Measurements from ENCODE around the gene CDC42BPB.
"Not testable (repeated sequence)": the region's sequence is repeated elsewhere in the genome, so short reads cannot be mapped to it uniquely, and the experiment has no call there.

CDC42BPB gene

GRCh38 chr14:103073367-103073875 lies 16.1 kb upstream of the CDC42BPB start:
- no peak for DNase-seq (ENCODE audit: low spot score)

- no peak for DNase-seq (ENCODE audit: low spot score)
Observed at GRCh38 chr14:103072595-103073366, 15.4 kb upstream of the CDC42BPB start.

DNA sequence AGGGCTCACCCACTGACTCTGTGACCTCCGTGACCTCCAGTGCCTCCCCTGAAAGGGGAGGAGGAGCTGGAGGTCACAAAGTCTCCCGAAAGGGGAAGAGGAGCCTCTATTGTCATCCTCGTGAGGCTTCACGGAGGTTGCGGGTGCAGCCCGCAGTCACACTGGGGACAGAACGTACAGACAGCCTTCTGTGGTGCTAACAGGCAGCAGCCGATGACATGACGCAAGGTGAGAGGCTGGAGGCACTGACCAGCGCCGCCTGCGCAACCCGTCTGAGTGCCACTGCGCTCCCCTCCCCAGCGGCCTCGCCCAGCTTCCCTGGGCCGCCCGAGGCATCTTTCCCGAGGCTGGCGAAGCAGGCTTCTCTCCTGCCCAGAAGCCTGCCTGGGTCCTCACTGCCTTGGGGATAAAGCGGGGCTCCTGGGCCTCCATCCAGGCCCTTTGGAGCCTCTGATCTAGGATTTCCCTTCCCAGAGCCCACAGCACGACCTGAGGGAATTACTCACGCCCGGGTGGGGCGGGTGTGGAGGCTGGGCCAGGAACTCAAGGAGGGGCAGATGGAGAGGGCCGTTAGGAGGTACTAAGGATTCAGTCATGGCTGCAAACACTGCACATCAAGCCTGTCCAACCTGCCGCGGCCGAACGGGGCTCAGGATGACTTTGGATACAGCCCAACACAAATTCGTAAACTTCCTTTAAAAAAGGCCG lies 14.3 kb upstream of the CDC42BPB start:
- no peak for DNase-seq (ENCODE audit: low spot score)

DNA sequence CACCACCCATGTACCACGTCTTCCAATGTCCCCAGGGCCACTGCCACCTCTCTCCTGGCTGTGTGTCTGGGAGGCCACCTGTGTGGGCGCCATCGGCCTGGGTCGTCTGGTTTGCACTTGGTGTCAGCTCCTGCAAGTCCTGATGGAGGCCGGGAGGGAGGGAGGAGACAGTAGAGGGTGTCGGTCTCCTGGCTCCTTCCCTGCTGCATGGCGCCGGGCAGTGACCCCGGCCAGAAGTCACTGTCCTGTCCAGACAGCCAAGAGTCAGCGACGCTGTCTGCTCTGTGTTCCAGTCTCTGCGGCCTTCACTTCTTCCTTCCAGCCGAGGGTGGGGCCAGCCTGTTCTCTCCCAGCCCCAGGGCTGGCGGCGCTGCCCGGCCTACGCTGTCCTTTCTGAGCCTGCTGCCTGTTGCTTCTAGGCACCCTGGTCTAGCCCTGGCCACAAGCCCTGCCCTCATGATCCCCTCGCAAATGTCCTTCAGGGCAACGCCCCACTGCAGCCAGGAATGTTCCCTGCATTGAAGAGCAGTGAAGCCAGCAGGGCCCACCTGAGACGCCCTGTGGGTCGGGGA lies 13.7 kb upstream of the CDC42BPB start:
- DNase-seq (ENCODE audit: low spot score): no peak

DNA sequence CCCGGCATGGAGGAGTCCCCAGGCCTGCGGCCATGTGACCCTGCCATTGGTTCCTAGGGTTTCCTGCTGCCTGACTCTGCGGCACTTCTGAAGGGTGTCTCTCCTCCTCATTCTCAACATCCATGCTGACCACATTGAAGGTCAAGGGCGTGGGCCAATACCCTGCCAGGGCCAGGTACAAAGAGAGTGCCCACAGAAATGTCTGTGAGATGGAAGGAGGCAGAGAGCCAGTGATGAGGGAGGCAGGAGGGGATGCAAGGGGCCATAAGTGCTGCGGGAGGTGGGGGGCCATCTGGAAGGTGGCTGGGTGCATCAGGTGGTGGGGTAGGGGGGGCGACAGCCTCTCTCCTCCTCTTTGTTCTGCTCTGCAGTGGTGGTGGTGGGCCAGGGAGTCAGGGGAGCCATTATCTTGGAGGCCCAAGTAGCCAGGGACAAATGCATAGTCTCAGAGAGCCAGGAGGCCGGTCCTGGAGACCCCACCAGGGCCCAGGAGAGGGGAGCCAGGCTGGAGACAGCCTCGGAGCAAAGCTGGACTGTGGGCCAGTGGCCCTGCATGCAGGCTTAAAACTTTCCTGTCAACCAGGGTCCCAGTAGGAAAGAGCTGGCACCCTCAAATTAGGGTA lies 13.0 kb upstream of the CDC42BPB start:
- no peak for DNase-seq (ENCODE audit: low spot score)

- no peak for DNase-seq (ENCODE audit: low spot score)
Observed at GRCh38 chr14:103068351-103069073, 11.2 kb upstream of the CDC42BPB start.

DNA sequence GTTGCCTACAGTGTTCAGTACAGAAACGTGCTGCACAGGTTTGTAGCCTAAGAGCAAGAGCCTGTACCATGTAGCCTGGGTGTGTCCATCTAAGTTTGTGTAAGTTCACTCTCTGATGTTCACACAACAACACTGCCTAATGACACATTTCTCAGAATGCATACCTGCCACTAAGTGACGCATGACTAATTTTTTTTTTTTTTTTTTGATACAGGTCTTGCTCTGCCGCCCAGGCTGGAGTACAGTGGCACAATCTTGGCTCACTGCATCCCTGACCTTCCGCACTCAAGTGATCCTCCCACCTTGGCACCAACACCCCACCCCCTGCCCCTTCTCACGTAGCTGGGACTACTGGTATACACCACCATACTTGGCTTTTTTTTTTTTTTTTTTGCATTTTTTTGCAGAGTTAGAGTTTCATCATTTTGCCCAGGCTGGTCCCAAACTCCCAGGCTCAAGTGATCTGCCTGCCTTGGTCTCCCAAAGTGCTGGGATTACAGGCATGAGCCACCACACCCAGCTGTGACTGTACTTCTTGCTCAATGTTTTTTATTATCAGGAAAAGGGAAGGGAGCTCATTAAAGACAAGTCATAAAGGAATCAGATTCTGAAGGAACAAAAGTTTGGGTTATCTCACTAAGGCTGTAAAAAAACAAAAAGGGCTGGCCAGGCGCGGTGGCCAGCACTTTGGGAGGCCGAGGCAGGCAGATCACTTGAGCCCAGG lies 10.0 kb upstream of the CDC42BPB start:
- no peak for DNase-seq (ENCODE audit: low spot score)

DNA sequence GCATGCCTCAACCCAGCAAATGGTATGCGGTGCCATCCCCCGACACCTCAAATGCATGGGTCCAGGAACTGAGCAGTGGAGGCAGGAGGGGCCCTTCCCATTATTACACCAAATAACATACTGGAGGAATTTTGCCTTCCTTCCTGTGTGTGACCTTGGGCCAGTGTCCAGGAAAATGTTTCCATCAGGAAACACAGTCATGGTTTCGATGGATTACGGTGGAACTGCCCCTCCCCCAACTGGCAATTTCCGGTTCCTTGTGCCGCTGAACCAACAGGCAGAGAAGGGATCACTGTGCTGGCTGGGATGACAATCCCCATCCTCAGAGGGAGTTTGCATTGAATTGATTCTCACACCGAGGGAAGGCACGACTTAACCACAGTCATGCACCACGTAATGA lies 9.1 kb upstream of the CDC42BPB start:
- no peak for DNase-seq (ENCODE audit: low spot score)

DNA sequence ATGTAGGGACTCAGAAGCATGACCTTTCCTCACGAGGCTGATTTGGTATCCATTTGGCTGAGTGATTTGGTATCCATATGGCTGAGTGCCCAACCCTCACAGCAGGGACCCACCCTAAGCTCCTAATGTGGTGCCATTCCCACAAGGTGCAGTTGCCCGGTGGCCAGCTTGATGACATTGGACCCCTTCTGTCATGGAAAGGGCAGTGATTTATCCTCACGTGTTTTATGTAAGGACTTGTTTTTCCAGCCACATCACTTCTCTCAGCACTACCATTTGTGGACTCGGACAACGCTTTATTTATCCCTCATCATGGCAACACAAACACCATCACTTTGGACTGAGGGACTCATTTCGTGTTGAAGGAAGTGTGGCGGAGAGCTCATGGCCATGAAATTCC lies 8.5 kb upstream of the CDC42BPB start:
- DNase-seq (ENCODE audit: low spot score): no peak

DNA sequence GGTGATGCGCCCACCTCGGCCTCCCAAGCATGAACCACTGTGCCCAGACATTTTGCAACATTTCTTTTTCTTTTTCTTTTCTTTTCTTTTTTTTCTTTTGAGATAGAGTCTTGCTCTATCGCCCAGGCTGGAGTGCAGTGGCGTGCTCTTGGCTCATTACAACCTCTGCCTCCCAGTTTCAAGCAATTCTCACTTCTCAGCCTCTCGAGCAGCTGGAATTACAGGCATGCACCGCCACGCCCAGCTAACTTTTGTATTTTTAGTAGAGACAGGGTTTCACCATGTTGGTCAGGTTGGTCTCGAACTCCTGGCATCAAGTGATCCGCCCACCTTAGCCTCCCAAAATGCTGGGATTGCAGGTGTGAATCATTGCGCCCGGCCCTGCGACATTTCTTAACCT lies 7.6 kb upstream of the CDC42BPB start:
- DNase-seq (ENCODE audit: low spot score): no peak

- DNase-seq (ENCODE audit: low spot score): no peak
Observed at GRCh38 chr14:103064436-103064835, 7.1 kb upstream of the CDC42BPB start.

DNA sequence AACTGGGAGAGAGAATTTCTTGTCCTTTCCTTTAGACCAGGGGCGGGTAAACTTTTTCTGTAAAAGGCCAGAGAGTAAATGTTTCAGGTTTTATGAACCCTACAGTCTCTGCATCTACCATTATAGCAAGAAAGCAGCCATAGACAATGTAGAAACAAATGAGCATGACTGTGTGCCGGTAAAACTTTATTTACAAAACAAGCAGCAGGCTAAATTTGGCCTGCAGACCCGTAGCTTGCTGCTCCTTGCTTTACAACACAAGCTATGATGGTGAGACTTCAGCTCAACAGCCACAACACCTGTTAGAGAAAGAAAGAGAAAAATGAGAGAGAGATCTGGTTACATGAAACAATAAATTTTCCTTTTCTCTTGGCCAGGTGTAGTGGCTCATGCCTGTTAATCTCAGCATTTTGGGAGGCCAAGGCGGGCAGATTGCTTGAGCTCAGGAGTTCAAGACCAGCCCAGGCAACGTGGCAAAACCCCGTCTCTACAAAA lies 4.2 kb upstream of the CDC42BPB start:
- no peak for DNase-seq (ENCODE audit: low spot score)

- no peak for DNase-seq (ENCODE audit: low spot score)
Observed at GRCh38 chr14:103059556-103059955, 2.2 kb upstream of the CDC42BPB start.

DNA sequence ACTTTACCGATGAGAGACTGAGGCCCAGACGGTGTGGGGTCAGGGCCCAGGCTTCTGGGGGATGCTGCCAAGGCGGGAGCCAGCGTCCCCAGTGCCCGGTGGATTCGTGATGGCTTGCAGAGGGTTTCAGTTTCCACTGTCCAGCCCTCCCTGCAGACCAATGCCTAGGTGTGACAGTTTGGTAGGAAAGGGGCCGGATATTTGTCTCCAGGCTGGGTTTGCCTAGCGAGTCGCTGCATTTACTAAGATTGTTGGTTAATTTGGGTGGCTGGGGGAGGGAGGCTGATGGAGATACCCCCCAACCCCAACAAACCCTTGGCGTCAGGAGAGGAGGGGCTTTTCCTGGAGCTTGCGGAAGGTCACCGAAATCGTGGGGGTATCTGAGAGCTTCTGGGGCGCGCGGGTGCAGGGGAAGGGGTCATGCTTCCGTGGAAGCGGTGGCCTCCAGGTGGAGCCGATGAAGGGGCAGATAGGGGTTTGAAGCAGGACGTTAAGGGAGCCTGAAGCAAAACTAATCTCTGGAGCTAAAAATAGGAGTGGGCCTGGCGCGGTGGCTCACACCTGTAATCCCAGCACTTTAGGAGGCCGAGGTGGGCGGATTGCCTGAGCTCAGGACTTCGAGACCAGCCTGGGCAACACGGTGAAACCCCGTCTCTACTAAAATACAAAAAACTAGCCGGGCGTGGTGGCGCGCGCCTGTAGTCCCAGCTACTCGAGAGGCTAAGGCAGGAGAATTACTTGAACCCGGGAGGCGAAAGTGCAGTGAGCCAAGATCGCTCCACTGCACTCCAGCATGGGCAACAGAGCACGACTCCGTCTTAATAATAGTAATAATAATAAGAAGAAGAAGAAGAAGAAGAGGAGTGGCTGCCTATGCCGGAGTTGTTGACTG lies 1.1 kb upstream of the CDC42BPB start:
- no peak for DNase-seq (ENCODE audit: low spot score)

DNA sequence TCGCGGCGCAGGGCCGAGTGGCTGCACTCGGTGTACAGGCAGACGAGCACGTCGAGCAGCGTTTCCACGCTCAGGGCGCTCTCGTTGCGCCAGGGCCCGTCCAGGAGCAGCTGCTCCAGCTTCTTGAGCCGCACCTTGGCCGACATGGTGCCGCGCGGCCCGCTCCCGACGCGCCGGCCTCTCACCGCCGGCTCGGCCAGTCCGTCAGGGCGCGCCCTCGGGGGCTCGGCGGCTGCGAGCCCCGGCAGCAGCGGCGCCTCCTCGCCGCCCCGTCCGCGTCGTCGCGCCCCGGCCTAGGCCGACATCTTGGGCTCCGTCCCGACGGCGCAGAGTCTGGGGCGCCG lies 349 bp downstream of the CDC42BPB start:
- peak; percentile 44 for DNase-seq (ENCODE audit: low spot score)

DNA sequence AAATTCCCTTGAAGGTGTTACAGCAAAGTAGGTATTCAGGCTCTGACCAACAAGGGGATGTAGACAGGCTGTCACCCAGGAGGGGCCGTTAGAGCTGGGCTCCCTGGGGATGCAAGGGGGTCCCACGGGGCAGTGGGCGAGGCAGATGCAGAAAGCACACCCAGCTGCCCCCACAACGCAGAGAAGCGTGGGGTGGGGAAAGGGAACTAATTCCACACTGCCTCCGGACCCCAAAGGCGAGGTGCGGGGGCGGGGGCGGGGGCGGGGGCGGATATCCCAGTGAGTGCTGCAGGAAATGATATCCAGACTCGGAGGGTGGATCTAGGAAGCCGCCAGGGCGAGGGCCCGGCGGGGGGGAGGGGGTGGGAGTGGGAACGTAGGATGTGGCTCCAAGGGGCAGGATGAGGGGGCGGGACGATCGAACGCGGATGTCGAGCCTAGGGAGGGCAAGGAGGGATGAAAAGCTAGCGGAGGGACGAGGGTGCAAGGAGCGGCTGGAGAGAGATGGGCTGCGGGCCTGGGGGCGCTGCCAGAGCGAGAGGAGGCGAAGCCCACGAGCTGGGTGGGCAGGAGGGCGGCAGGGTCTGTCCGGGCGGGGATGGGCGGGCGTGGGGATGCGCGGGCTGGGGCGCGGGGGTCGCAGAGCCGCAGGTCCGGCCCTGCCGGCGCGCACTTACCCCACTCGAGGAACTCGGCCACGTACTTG lies 874 bp downstream of the CDC42BPB start:
- peak; percentile 56 for DNase-seq (ENCODE audit: low spot score)

GRCh38 chr14:103055695-103056094 lies 1.7 kb downstream of the CDC42BPB start:
- DNase-seq (ENCODE audit: low spot score): no peak

DNA sequence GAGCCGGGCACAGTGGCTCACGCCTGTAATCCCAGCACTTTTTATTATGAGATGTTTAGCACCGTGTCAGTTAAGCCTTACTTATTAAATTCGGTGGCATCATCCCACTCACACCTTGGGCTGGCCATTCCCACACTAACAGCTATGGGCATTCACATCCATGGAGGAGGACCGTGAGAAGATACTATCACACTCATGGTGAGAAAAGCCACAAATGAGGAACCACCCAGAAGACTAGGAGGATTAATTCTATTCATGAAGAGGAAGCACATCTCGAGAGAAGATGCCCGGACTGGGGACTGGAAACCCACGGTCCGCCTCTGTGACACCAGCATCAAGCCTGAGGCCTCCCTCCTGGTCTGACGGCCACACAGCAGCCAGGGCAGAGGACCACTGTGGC lies 4.9 kb downstream of the CDC42BPB start:
- no peak for DNase-seq (ENCODE audit: low spot score)

- DNase-seq (ENCODE audit: low spot score): no peak
Observed at GRCh38 chr14:103050935-103051334, 6.4 kb downstream of the CDC42BPB start.

DNA sequence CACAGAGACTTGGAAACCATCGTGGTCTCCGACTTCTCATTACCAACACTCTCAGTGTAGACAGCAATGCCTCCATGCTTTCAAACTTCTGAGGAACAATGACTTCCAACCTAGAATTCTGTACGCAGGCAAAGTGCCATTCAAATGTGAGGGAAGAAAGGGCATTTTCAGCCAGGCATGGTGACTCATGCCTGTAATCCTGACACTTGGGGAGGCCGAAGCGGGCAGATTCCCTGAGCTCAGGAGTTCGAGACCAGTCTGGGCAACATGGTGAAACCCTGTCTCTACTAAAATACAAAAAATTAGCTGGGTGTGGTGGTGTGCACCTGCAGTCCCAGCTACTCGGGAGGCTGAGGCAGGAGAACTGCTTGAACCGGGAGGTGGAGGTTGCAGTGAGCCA lies 9.9 kb downstream of the CDC42BPB start:
- not testable (repeated sequence) for DNase-seq (ENCODE audit: low spot score)

Measured in RKO (cell line).